ENCODE measurements around the gene FOXC1. TPM values are rescaled to one million over a fixed set of nuclear protein-coding genes. Genes with fewer than 3 reads are reported as not detected.

The FOXC1 gene
- total RNA-seq, 1 experiment from 2014 or later, result not detected

GRCh38 chr6:1598886-1599285, 10.8 kb upstream of the FOXC1 start:
- no CpG with 5 or more reads among the region's 24 CpGs for WGBS (ENCODE audit: extremely low coverage, insufficient read length, low lambda C conversion rate)
- Mint-ChIP-seq H3K4me3 (no peak overlapping the region), H3K9me3 (no peaks in the 10 kb centered on the region), H3K27me3 (ENCODE audit: low read depth) (peaks cover 66% of the 10 kb centered on the region), H3K27ac (no peak overlapping the region), H3K4me1 (peaks cover 13 to 19% of the 10 kb centered on the region in 2 experiments), H3K36me3 (ENCODE audit: insufficient read depth in 1 of 3, low read depth in 3 of 3) (no peaks in the 10 kb centered on the region)
- Histone ChIP-seq H3K23me2 (ENCODE audit: insufficient read length, low read depth, low read length, poor library complexity, severe bottlenecking) (no peaks in the 10 kb centered on the region), H3K56ac (ENCODE audit: insufficient read length, low read depth, low read length) (no peak overlapping the region), H3T11ph (ENCODE audit: low read length) (no peak overlapping the region), H3K4me1 (ENCODE audit: insufficient read depth, low read length) (no peaks in the 10 kb centered on the region), H3K27ac (ENCODE audit: insufficient read length, low read depth, low read length) (no peak overlapping the region), H4K8ac (replicated peaks; ENCODE audit: insufficient read length, low read depth, low read length) (no peak overlapping the region), H3K4ac (ENCODE audit: low read depth, low read length) (no peak overlapping the region), H3K4me2 (ENCODE audit: insufficient read depth, insufficient read length, low read length) (no peak overlapping the region), H3K79me2 (ENCODE audit: insufficient read depth, low read length) (no peaks in the 10 kb centered on the region), H2BK15ac (ENCODE audit: low read depth, low read length) (no peak overlapping the region), H3K14ac (ENCODE audit: insufficient read depth, low read length) (no peak overlapping the region), H2AFZ (ENCODE audit: low read length) (no peak overlapping the region), H4K91ac (ENCODE audit: insufficient read length, low read depth, low read length) (no peak overlapping the region), H3K79me1 (ENCODE audit: insufficient read depth, low read depth, low read length, poor library complexity, severe bottlenecking) (no peaks in the 10 kb centered on the region), H4K5ac (ENCODE audit: insufficient read length, low read depth, low read length) (no peak overlapping the region), H3K9me3 (ENCODE audit: control insufficient read depth, low read depth, low read length) (no peaks in the 10 kb centered on the region), H2BK5ac (ENCODE audit: insufficient read length, low read length) (no peak overlapping the region), H2BK20ac (ENCODE audit: low read depth, low read length, poor library complexity, severe bottlenecking) (no peak overlapping the region), H3K9ac (ENCODE audit: extremely low read depth, insufficient read length, low read length) (no peak overlapping the region), H3K18ac (ENCODE audit: insufficient read length, low read depth, low read length) (no peak overlapping the region), H3K27me3 (ENCODE audit: insufficient read depth, low read length) (peaks cover 8% of the 10 kb centered on the region), H2BK120ac (ENCODE audit: low read depth, low read length, poor library complexity, severe bottlenecking) (no peak overlapping the region), H4K20me1 (ENCODE audit: control insufficient read depth, insufficient read depth, insufficient read length) (no peaks in the 10 kb centered on the region), H2BK12ac (ENCODE audit: insufficient read length, low read depth, low read length) (no peak overlapping the region), H3K23ac (ENCODE audit: insufficient read length, low read depth, low read length) (no peak overlapping the region), H2AK5ac (ENCODE audit: insufficient read length, low read length) (no peak overlapping the region)
- DNase-seq, result no peak
- TF ChIP-seq, protein P1, sequence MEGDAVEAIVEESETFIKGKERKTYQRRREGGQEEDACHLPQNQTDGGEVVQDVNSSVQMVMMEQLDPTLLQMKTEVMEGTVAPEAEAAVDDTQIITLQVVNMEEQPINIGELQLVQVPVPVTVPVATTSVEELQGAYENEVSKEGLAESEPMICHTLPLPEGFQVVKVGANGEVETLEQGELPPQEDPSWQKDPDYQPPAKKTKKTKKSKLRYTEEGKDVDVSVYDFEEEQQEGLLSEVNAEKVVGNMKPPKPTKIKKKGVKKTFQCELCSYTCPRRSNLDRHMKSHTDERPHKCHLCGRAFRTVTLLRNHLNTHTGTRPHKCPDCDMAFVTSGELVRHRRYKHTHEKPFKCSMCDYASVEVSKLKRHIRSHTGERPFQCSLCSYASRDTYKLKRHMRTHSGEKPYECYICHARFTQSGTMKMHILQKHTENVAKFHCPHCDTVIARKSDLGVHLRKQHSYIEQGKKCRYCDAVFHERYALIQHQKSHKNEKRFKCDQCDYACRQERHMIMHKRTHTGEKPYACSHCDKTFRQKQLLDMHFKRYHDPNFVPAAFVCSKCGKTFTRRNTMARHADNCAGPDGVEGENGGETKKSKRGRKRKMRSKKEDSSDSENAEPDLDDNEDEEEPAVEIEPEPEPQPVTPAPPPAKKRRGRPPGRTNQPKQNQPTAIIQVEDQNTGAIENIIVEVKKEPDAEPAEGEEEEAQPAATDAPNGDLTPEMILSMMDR (conservative IDR thresholded peaks at IDR 0.05), result no peak

Data from H9 (cell line).